Smooth muscle cell of the brain vasculature (primary cell): Measurements from ENCODE around the gene RNF144A.
"Not testable (repeated sequence)": the region's sequence is repeated elsewhere in the genome, so short reads cannot be mapped to it uniquely, and the experiment has no call there.

ENCODE experiments used
- DNase-seq: peaks from one replicate; pipeline ENCODE4 v3.0.0-alpha.2; 2012; ENCODE audit warnings: low read depth, low spot score

Gene RNF144A

DNA sequence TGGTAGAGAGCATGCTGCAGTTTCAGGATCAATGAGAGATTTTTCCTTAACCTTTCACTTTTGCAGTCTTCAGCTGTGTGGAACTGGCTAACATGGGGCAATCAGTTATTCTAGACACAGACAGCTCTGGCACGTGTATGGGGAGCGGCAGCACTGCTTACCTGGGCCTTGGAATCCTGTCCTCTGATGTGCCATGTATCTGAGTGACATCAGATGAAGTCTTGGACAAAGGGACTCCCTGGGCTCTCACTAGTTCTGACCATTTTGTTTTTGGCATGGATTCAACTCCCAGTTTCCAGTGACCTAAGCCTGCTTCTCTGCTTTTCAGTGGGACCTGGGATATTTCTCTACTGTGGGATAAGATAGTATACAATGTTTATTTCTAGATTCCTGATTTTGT lies 54.3 kb downstream of the RNF144A start:
- DNase-seq: no peak

- DNase-seq: no peak
Measured at GRCh38 chr2:6972067-6972710, 55.0 kb downstream of the RNF144A start.

DNA sequence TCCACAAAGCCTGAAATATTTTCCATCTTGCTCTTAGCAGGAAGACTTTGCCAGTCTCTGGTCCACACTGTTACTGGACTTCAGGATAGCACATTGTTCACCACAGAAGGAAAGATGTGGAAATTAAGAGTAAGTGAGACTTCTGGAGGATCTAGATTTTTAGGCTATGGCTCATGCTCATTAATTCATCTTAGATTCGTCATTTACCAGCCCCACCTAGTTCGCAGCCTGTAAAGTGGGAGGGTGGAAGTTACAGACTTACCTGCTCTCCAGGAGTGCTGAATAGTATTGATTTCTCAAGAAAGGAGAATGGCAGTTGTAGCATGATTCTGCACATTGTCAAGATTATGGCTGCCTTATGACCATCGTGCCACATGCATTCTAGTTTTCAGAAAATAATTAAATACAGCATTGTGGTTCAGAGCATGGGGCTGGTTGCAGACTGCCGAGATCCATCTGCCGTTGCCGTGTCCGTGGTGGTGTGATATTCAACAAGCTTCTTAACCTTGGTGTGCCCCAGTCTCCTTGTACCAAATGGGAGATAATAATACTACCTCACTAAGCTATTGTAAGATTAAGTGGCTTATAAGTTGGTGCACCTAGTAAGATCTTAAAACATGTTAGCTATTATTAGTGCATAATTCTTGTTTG lies 56.8 kb downstream of the RNF144A start:
- DNase-seq: no peak

DNA sequence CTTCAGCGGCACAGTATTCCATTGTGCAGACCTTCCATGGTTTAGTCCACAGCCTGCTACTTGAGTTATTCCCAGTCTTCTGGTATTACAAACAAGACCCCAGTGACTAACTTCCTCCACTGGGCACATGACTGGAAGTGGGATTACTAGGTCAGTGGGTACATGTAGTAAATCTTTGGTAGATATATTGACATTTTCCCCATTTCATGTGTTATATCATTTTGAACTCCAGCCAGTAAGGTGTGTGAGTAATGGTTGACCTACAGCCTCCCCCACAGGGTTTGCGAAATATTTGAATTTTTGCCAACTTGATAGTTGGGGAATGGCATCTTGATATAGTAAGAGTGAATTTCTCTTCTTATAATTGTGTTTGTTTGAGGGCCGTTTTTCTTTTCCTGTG lies 58.8 kb downstream of the RNF144A start:
- DNase-seq: no peak

GRCh38 chr2:6977113-6977741 lies 60.0 kb downstream of the RNF144A start:
- no peak for DNase-seq

DNA sequence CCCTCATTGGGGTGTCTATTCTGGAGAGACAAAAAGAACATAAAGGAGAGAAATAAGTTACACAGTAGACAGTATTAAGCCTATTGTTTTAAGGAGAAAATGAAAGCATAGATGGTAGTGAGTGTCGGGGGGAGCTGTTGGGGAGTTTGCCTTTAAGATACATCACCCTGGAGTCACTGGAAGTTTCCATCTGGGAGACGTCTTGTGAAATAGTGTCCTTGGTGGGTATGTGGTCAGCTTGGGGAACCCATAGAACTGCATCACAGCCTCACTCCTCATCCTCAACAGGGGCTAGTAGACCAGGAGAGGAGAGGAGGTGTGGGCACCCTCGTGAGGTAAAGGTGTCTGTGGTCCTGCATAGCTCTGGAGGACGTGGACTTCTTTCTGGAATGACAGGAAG lies 60.6 kb downstream of the RNF144A start:
- DNase-seq: no peak

GRCh38 chr2:6978991-6979390 lies 61.8 kb downstream of the RNF144A start:
- no peak for DNase-seq

DNA sequence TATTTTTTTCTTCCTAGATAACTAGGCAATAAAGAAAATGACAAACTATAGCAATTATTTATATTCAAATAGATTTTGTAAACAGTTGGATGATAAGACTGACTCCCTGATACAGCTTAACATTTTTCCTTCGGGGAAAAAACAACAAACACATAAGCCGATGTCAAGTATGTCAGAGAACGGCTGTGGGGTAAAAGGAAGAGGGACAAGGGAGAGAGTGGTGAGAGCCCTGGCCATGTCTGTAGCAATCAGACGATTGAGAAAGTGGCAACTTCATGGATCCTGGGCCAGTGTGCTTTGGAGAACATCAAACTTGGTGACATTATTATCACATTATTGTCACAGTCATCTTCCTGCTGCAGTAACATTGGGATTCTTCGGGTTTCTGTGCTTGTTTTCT lies 65.2 kb downstream of the RNF144A start:
- DNase-seq: no peak

DNA sequence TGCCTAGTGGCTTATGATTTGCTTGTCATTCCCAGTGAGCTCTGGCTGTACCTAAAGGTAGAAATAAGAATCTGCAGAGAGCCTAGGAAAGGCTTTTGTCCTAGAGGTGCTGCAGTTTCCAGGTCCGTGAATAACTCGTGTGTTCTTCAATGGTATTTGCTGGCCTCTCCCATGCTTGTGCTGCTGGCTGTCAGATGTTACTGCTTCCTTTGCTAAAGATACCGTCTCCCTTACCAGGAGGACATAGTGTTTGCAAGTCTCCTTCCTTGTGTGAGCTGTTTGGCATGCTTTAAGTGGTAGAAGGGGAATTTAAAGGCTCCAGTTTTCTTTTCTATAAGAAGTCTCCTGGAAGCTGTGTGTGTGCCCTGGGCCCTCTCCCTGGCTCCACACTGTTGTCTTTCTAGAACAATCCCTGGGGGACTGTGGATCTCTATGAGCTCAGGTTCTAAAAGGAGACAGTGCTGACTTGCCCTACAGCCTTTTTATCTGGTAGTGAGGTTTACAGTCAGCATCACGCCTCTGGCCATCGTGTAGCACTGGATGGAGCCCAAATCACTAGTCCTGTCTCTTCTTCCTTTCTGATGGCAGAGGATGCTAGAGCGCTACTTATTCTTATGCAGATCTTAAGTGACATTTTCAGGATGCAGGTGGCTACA lies 65.8 kb downstream of the RNF144A start:
- no peak for DNase-seq

DNA sequence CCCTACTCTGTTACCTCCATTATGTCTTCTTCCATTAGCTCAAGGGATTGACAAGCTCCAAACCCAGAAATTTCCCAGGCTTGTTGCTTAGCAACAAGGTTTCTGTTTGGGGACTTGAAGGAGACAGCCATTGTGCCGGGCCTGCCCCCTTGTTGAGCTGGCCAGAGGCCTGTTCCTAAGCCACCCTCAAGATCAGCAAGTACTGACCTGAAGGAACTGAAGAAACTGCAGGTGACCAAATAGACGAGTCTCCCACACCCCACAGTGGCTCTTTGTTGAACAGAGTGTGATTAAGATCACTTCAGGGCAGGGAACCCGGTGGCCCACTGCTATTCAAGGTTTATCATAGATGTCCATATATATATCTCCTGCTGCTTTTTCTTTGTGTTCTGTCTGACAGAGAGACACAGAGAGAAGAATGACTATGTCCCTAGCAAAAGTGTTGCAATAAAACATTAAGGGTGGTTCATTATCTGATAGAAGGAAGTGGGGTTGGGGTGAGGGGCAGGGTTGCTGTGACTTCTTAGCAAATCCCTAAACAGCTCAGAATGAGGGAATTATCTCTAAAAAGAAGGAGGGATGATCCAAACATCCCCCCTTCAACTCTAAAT lies 69.2 kb downstream of the RNF144A start:
- no peak for DNase-seq

DNA sequence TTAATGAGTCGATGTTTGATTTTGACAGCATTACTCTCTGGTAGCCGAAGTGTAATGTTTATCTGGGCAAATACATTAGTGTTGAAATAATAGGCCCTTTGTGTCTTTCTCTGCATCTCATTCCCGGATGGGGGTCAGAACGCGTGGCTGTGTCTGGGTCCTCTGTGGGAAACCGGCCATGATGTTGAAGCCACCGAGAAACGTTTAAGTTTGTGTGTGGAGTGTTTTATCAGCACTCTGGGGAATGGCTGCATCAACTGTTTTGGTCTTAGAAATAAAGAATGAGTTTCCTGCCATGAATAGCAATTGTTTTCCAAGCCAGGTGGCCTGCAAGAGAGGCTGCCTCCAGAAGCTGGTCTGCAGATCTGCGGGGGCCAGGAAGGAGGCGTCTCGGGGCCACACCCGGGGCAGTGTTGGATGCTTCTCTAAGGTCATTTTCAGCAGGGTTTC lies 69.7 kb downstream of the RNF144A start:
- no peak for DNase-seq

DNA sequence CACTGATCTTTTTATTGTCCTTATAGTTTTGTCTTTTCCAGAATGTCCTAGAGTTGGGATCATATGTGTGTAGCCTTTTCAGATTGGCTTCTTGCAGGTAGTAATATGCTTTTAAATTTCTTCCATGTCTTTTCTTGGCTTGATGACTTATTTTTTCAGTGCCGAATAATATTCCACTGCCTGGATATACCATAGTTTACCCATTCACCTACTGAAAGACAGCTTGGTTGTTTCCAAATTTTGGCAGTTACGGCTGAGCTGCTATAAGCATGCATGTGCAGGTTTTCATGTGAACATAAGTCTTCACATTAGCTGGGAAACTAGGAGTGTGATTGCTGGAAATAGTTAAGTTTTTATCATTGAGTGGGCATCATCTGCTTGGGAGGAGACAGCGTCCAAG lies 73.7 kb downstream of the RNF144A start:
- no peak for DNase-seq

DNA sequence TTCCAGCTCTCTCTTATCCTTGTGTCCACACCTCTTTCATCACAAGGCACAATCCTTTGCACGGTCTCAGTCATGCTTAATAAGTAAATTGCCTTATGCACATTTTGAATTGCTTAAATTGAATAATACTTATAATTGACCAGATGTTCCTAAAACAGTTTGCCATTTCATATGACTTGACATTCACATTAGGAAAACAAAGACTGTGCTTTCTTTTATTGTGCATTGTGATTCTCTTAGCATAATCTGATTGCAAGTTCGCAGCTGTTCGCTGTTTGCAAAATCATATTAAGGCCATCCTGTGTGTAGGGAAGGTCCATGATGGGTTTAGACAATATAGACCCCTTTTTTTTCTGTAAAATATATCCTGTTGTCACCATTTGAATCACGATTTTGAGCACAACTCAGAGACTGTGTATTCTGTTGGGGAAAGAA lies 75.6 kb downstream of the RNF144A start:
- DNase-seq: no peak

GRCh38 chr2:6993229-6993640 lies 76.0 kb downstream of the RNF144A start:
- no peak for DNase-seq

- no peak for DNase-seq
Measured at GRCh38 chr2:6993936-6994335, 76.7 kb downstream of the RNF144A start.

DNA sequence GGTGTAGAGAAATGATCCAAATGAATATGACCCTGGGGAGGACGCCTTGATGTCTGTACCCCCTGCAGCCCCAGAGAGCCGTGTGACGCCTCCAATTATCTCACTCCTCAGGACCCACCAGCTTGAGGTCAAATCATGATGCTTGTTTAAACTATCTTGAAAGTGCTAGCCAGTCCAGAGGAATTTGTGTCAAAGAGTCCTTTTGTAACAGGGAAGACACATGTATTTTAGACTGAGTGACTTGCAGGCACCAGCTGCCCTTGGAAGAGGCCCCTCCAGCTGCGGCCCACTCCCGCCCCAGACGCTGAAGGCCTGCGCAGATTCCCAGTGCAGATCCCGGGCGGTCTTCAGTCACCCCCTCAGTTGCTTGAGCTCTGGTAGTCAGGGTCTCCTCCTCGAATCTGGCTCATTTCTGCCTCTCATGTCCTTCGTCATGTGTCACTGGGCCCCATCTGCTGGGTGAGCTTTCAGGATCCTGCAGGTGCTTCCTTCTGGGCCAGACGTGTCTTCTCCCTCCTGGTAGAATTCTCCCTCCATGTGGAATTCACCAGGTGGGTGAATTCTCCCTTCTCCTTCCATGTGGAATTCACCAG lies 77.4 kb downstream of the RNF144A start:
- DNase-seq: no peak

GRCh38 chr2:6995391-6996097 lies 78.3 kb downstream of the RNF144A start:
- DNase-seq: no peak

- DNase-seq: no peak
Measured at GRCh38 chr2:6999211-6999877, 82.1 kb downstream of the RNF144A start.

- DNase-seq: not testable (repeated sequence)
Measured at GRCh38 chr2:7001395-7001794, 84.2 kb downstream of the RNF144A start.

GRCh38 chr2:7003895-7004294 lies 86.7 kb downstream of the RNF144A start:
- DNase-seq: no peak
